Measurements from ENCODE around the gene ZCCHC7. TPM values are rescaled to one million over a fixed set of nuclear protein-coding genes. Genes with fewer than 3 reads are reported as not detected.

Gene ZCCHC7
- total RNA-seq, 2 experiments from 2014 or later = 32.9 to 37.0 TPM

DNA sequence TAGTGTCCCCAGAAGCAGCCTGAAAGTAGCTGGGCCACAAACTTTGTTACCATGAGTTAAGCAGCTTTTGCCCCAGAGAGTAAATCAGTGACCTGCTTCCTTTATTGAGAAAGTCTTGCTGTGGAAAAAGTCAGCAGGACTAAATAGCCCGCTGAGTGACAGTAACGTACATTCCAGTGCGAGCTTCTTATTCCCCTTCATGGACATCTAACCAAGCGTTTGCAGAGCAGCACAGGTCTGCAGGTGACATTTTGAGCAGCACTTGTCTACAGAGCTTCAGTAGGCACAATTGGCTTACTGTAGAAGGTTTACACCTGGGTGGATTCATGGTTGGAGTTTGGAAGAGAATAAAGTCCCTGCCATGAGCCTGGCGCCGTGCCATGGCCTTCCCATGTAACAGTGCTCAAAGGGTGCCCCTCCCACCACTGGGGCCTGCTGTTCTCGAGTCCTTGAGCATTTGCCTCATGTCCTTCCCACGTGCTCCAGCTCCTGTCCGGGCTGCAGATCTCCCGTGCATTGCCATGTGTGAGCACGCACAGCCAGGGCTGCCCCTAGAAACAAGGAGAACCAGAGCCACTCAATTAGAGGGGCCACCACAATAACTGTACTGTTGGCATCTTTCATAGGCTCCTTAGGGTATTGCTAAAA lies 260.8 kb downstream of the ZCCHC7 start:
- Mint-ChIP-seq H3K4me1 (ENCODE audit: low read depth) (no peaks in the 10 kb centered on the region), H3K36me3 (ENCODE audit: low read depth) (no peaks in the 10 kb centered on the region), H3K27me3 (peaks cover 5% of the 10 kb centered on the region), H3K27ac (no peak overlapping the region), H3K4me3 (no peak overlapping the region), H3K9me3 (no peaks in the 10 kb centered on the region)
- DNase-seq = no peak
- TF ChIP-seq, protein P1, sequence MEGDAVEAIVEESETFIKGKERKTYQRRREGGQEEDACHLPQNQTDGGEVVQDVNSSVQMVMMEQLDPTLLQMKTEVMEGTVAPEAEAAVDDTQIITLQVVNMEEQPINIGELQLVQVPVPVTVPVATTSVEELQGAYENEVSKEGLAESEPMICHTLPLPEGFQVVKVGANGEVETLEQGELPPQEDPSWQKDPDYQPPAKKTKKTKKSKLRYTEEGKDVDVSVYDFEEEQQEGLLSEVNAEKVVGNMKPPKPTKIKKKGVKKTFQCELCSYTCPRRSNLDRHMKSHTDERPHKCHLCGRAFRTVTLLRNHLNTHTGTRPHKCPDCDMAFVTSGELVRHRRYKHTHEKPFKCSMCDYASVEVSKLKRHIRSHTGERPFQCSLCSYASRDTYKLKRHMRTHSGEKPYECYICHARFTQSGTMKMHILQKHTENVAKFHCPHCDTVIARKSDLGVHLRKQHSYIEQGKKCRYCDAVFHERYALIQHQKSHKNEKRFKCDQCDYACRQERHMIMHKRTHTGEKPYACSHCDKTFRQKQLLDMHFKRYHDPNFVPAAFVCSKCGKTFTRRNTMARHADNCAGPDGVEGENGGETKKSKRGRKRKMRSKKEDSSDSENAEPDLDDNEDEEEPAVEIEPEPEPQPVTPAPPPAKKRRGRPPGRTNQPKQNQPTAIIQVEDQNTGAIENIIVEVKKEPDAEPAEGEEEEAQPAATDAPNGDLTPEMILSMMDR (IDR thresholded peaks at IDR 0.05) = no peak
- intact Hi-C loops (cut with micrococcal nuclease) = no loop called here
- ChIA-PET POLR2A (no interaction called here), CTCF (interaction anchor here (1.0 kb wide), 1 partner anchor 23 kb away, joined by 3 read pairs; no protein-coding TSS in a partner anchor)
- no peak for ATAC-seq

DNA sequence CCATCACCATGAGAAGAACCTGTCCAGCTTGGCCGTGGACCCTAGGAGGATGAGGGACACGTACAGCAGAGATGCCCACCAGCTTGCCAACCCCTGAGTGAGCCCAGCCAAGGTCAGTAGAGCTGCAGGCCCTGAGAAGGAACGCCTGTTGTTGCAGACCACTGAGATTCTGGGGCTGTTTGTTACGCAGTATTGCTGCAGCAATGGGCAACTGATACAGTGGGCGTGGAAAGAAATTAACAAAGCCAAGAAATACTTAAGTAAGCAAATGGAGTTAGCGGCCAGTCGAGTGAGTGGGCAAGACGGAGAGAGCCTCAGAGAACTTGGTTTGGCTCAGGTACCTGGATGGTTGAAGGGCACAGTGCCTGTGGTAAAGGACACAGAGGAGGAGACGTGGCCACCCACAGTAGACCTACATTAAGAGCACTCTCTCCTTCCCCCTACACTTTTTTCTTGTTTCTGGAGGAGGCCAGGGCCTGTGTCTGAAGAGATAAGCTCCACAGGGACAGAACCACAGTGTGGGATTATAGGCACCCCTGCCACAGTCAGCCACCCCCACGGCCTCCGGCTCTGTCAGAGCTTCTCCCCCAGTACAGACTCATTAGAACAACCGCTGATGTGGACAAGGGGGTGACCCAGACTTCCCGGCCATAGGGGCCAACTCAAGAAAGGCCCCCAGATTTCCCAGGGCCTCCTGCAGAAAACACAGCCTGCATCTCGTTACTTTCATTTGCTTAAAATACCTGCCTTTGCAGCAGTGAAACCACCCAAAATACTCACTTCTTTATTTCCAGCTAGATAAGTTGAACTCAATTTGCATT lies 262.0 kb downstream of the ZCCHC7 start:
- Mint-ChIP-seq H3K9me3 (no peaks in the 10 kb centered on the region), H3K27me3 (no peaks in the 10 kb centered on the region), H3K36me3 (ENCODE audit: low read depth) (no peaks in the 10 kb centered on the region), H3K4me3 (no peak overlapping the region), H3K27ac (no peak overlapping the region), H3K4me1 (ENCODE audit: low read depth) (no peaks in the 10 kb centered on the region)
- no peak for ATAC-seq
- ChIA-PET CTCF (interaction anchor here (1.0 kb wide), 1 partner anchor 24 kb away, joined by 3 read pairs; no protein-coding TSS in a partner anchor), POLR2A (interaction anchor here (1.1 kb wide), 1 partner anchor 26 kb away, joined by 3 read pairs; no protein-coding TSS in a partner anchor)
- no peak for DNase-seq
- TF ChIP-seq, protein P1 (IDR thresholded peaks at IDR 0.05) = no peak
- intact Hi-C loops (cut with micrococcal nuclease) = no loop called here

DNA sequence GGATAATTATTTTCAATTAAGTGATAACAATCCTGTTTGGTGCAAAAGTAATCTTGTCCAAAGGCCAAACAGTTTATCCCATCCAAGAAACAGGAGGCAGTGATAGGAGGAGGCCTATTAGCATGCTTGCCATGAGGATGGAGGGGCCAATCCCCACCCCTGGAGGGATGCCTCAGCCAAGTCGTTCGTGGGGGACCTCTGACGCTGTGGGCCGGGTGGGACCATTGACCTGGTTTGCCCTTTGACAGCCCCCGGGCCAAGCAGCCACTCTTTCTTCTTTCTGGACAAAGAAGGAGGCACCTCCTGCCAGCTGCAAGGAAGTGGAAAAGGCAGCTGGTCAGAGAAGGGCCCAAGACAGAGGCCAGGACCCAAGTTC lies 262.6 kb downstream of the ZCCHC7 start:
- Mint-ChIP-seq H3K36me3 (ENCODE audit: low read depth) (no peaks in the 10 kb centered on the region), H3K27ac (no peak overlapping the region), H3K27me3 (no peaks in the 10 kb centered on the region), H3K4me3 (no peak overlapping the region), H3K4me1 (ENCODE audit: low read depth) (no peaks in the 10 kb centered on the region), H3K9me3 (no peaks in the 10 kb centered on the region)
- ATAC-seq (no peak), DNase-seq (no peak)
- TF ChIP-seq, protein P1 (IDR thresholded peaks at IDR 0.05) = no peak
- ChIA-PET POLR2A (interaction anchor here (1.1 kb wide), 1 partner anchor 27 kb away, joined by 3 read pairs; no protein-coding TSS in a partner anchor), CTCF (no interaction called here)
- intact Hi-C loops (cut with micrococcal nuclease) = no loop called here

DNA sequence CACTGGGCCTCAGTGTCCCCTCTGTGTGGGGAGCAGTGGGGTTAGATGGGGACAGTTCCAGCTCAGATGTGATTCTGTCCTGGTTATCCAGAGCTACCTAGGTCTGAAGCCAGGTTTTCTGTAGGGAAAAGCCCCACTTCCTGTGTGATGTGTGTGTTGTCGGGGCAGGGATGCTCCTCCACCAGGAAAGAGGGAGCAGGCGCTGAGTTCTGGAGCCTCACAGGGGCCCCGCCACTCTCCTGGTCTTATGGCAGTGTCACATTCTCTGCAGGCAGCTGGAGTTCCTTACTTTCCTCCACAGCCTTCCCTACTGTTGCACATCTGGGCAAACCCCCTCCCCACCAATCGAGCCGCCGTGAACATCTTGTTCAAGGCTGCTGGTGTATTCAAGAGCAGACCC lies 263.0 kb downstream of the ZCCHC7 start:
- POLR2A ChIA-PET = interaction anchor here (1.1 kb wide), 1 partner anchor 27 kb away, joined by 3 read pairs; no protein-coding TSS in a partner anchor
- H3K9me3 Mint-ChIP-seq = no peaks in the 10 kb centered on the region
- CTCF ChIA-PET = no interaction called here
- no peaks in the 10 kb centered on the region for H3K4me1 Mint-ChIP-seq (ENCODE audit: low read depth)
- ATAC-seq (no peak), DNase-seq (no peak)
- no peaks in the 10 kb centered on the region for H3K36me3 Mint-ChIP-seq (ENCODE audit: low read depth)
- TF ChIP-seq, protein P1 (IDR thresholded peaks at IDR 0.05) = no peak
- intact Hi-C loops (cut with micrococcal nuclease) = no loop called here
- no peaks in the 10 kb centered on the region for H3K27me3 Mint-ChIP-seq
- no peak overlapping the region for H3K4me3 Mint-ChIP-seq
- H3K27ac Mint-ChIP-seq = no peak overlapping the region
